K562 (cell line): Measurements from ENCODE around the gene HAT1. TPM values are rescaled to one million over a fixed set of nuclear protein-coding genes. Genes with fewer than 3 reads are reported as not detected.

Experiments
- ATAC-seq: fragments of 200-7000 bp; cut with Tn5 transposase; 3 replicates; pipeline ENCODE4 v1.9.1; 2020; ENCODE audit warnings: moderate library complexity
- BruUV-seq: library from RNA; stranded (reverse); fragments of 400-500 nt; replicated peaks from 2 replicates; lab custom pipeline; 2021; lab: Mats Ljungman, UMichigan
- CTCF ChIA-PET: fragments of 300-600 bp; formaldehyde crosslinking; extraction: SDS; loops from one replicate; lab custom pipeline; 2021; ENCODE audit warnings: low intra/inter-chr PET ratio; lab: Yijun Ruan, JAX
- POLR2A ChIA-PET: fragments of 300-600, 350-650 bp; sonication (Branson Sonifier 250); formaldehyde crosslinking; extraction: SDS; loops from one replicate; lab custom pipeline; 2021; ENCODE audit warnings: antibody characterized with exemption, inconsistent platforms; lab: Yijun Ruan, JAX
- DNase-seq, 4 experiments: peaks; one replicate each; pipeline versions ENCODE4 v3.0.0 to v3.0.0-alpha.2; 2011 to 2018; ENCODE audit warnings: low spot score in 3 of 4, mixed read lengths in 3 of 4; ENCODE audit errors: extremely low read depth in 1 of 4
- FAIRE-seq: peaks from 2 replicates; lab custom pipeline; 2011; peaks lifted over from hg19 to GRCh38; lab: Jason Lieb, UNC
- H2AFZ ChIP-seq: 2 replicates; pipeline ENCODE4 v1.6.0; 2011; ENCODE audit warnings: low read depth, low read length, control low read depth, inconsistent platforms
- H3K27ac ChIP-seq: fragments of 200-600 bp; 3 replicates; pipeline ENCODE4 v1.8.0; 2011; ENCODE audit warnings: low read depth, mild to moderate bottlenecking, control low read depth, inconsistent platforms, low read length, moderate library complexity, mixed read lengths; ENCODE audit errors: extremely low read depth
- H3K27me3 ChIP-seq, 2 experiments: fragments of 300-600 bp in 1 of 2; 2 replicates in 1 of 2; 3 replicates in 1 of 2; pipeline versions ENCODE4 v1.6.0 to v1.8.0; 2011; ENCODE audit warnings: inconsistent platforms in 2 of 2, low read length in 2 of 2, mild to moderate bottlenecking in 1 of 2, mixed read lengths in 1 of 2, moderate library complexity in 1 of 2; ENCODE audit not compliant: control insufficient read depth in 2 of 2, insufficient read depth in 2 of 2
- H3K36me3 ChIP-seq: fragments of 300-600 bp; 3 replicates; pipeline ENCODE4 v1.8.0; 2011; ENCODE audit warnings: mild to moderate bottlenecking, low read length, inconsistent platforms; ENCODE audit not compliant: control insufficient read depth, insufficient read depth
- H3K4me1 ChIP-seq, 2 experiments: fragments of 200-600 bp in 1 of 2; replicated peaks in 1 of 2; 2 replicates in 1 of 2; 3 replicates in 1 of 2; pipeline versions ENCODE4 v1.5.1 to v1.8.0; 2011; ENCODE audit warnings: inconsistent platforms in 2 of 2, low read length in 2 of 2, mild to moderate bottlenecking in 1 of 2, mixed read lengths in 1 of 2, moderate library complexity in 1 of 2; ENCODE audit not compliant: control insufficient read depth in 2 of 2, insufficient read depth in 2 of 2
- H3K4me2 ChIP-seq: 2 replicates; pipeline ENCODE4 v1.6.1; 2011; ENCODE audit warnings: low read length, control low read depth, inconsistent platforms, mixed read lengths; ENCODE audit not compliant: insufficient read depth
- H3K4me3 ChIP-seq: fragments of 200-600 bp; sonication (generic), shearing (Covaris generic); 2 replicates; pipeline ENCODE4 v1.5.1; 2016; ENCODE audit warnings: control low read depth, inconsistent platforms
- H3K79me2 ChIP-seq: fragments of 200-600 bp; 3 replicates; pipeline ENCODE4 v1.8.0; 2011; ENCODE audit warnings: low read length, inconsistent platforms; ENCODE audit not compliant: control insufficient read depth, insufficient read depth
- H3K9ac ChIP-seq, 2 experiments: 2 replicates each; pipeline versions ENCODE4 v1.6.0 to v1.6.1; 2011; ENCODE audit warnings: low read depth in 2 of 2, low read length in 2 of 2, control low read depth in 1 of 2, inconsistent platforms in 1 of 2, mild to moderate bottlenecking in 1 of 2, mixed read lengths in 1 of 2; ENCODE audit not compliant: insufficient read depth in 1 of 2
- H3K9me1 ChIP-seq: one replicate; pipeline ENCODE4 v1.6.0; 2011; ENCODE audit warnings: inconsistent platforms, mild to moderate bottlenecking, low read length, moderate library complexity; ENCODE audit not compliant: control insufficient read depth, insufficient read depth
- H3K9me3 ChIP-seq: replicated peaks from 2 replicates; pipeline ENCODE4 v1.5.1; 2011; ENCODE audit warnings: low read depth, low read length, inconsistent platforms; ENCODE audit not compliant: control insufficient read depth, insufficient read depth
- H4K20me1 ChIP-seq: replicated peaks from 2 replicates; pipeline ENCODE4 v1.6.1; 2011; ENCODE audit warnings: low read length, inconsistent platforms, mixed read lengths; ENCODE audit not compliant: control insufficient read depth, insufficient read depth
- ESRRA ChIP-seq: fragments of 450-650 bp; IDR thresholded peaks from 2 replicates; pipeline ENCODE4 v1.6.1; 2014; ENCODE audit warnings: low read depth, mild to moderate bottlenecking, moderate library complexity, borderline replicate concordance
- FOSL1 ChIP-seq: fragments of 200-800 bp; sonication (Bioruptor generic); conservative IDR thresholded peaks from 2 replicates; pipeline ENCODE4 v1.6.1; 2016; ENCODE audit warnings: missing genetic modification characterization, missing compliant biosample characterization
- HDAC3 ChIP-seq: fragments of 450-650 bp; IDR thresholded peaks from 2 replicates; pipeline ENCODE4 v1.6.1; 2018; ENCODE audit warnings: borderline replicate concordance, mild to moderate bottlenecking, moderate library complexity; ENCODE audit not compliant: partially characterized antibody
- HNRNPLL ChIP-seq: fragments of 200-400 bp; formaldehyde crosslinking; IDR thresholded peaks from 2 replicates; pipeline ENCODE4 v1.6.1; 2017; ENCODE audit warnings: low read length, low read depth, mild to moderate bottlenecking; ENCODE audit not compliant: poor library complexity, severe bottlenecking
- HSF4 ChIP-seq: fragments of 250-450 bp; sonication (Bioruptor Pico); IDR thresholded peaks from 2 replicates; pipeline ENCODE4 v2.1.2; 2022; ENCODE audit warnings: mild to moderate bottlenecking, moderate library complexity, borderline replicate concordance
- L3MBTL2 ChIP-seq: fragments of 450-650 bp; IDR thresholded peaks from 2 replicates; pipeline ENCODE4 v1.6.1; 2016; ENCODE audit warnings: mild to moderate bottlenecking, moderate library complexity
- ZBED1 ChIP-seq: IDR thresholded peaks from 2 replicates; pipeline ENCODE4 v1.6.1; 2014
- ZNF583 ChIP-seq: fragments of 250-450 bp; sonication (Bioruptor Pico); IDR thresholded peaks from 2 replicates; pipeline ENCODE4 v1.4.0; 2020
- WGBS: fragments of 100-300 bp; shearing (Covaris generic); methylation state at CpG from one replicate; pipeline ENCODE4 v1.1.6; 2016; ENCODE audit warnings: low coverage, mixed read lengths; ENCODE audit not compliant: insufficient coverage; ENCODE audit errors: missing lambda C conversion rate; 5-methylcytosine and 5-hydroxymethylcytosine counted together
- in situ Hi-C: fragments of 300-500 bp; cut with MboI; formaldehyde crosslinking; loops from 4 replicates; pipeline ENCODE4 v1.15.0; 2018; ENCODE audit warnings: inconsistent platforms, mixed read lengths
- intact Hi-C: fragments of 100-400 bp; cut with micrococcal nuclease; formaldehyde crosslinking; loops from 2 replicates; pipeline ENCODE4 v1.14.2; 2022
- polyA plus RNA-seq, 8 experiments: library from polyadenylated mRNA; depleted of rRNA in 4 of 8; stranded (reverse) in 5 of 8; unstranded in 3 of 8; fragments of >200 nt; fragmentation: Nextera tagmentation in 2 of 8; fragmentation: Illumina TruSeq in 1 of 8; extraction: Ambion mirVana in 2 of 8; extraction: Trizol in 1 of 8; gene quantifications; 2 replicates each; pipeline versions ENCODE4 v1.2.1 to v1.2.3, GENCODE V29; 2011 to 2014; ENCODE audit warnings: inconsistent platforms in 1 of 8, missing spikeins in 1 of 8
- total RNA-seq, 7 experiments: library from RNA; depleted of rRNA in 6 of 7; stranded (reverse); fragments of >200 nt in 6 of 7; fragmentation: Illumina TruSeq in 2 of 7; extraction: Trizol in 2 of 7; gene quantifications; 2 replicates each; pipeline versions ENCODE4 v1.2.1 to v1.2.3, GENCODE V29; 2011 to 2021; ENCODE audit warnings: low replicate concordance in 1 of 7
- TF ChIP-seq, protein P1 (sequence below): fragments of 250-450 bp; sonication (Bioruptor Pico); IDR thresholded peaks from 2 replicates; pipeline ENCODE4 v1.5.0; 2021; ENCODE audit warnings: mild to moderate bottlenecking, borderline replicate concordance
- TF ChIP-seq, protein P2 (sequence below): sonication (generic); formaldehyde crosslinking; IDR thresholded peaks from 2 replicates; pipeline ENCODE4 v1.8.1; 2023; ENCODE audit warnings: mild to moderate bottlenecking, missing genetic modification reagents
- TF ChIP-seq, protein P3 (sequence below): sonication (generic); IDR thresholded peaks from 2 replicates; pipeline ENCODE4 v1.6.1; 2016

The HAT1 gene
- total and polyA plus RNA-seq, 9 of the 15 experiments (the other 6 are each of a cell fraction or from before 2014, with no cell fraction given) = 125 to 384 (median 244) TPM

DNA sequence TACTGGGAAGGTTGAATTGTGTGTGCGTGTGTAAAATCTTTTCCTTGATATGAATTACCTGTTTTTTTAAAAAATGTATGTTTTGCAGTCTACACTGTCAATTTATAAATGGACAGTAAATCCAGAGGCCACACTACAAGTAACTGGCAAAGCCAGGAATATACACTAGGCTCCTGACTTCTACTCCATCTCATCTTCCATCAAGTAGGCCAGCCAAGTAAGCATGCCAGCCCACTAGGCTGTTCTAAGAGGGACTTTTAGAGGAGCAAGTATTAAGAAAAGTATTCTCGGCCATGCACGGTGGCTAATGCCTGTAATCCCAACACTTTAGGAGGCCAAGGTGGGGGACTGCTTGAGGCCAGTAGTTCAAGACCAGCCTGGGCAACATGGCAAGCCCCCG is 64.5 kb downstream of the HAT1 start (continued):
- no peak for TF ChIP-seq ESRRA
- TF ChIP-seq L3MBTL2 = no peak
- TF ChIP-seq, protein P1, sequence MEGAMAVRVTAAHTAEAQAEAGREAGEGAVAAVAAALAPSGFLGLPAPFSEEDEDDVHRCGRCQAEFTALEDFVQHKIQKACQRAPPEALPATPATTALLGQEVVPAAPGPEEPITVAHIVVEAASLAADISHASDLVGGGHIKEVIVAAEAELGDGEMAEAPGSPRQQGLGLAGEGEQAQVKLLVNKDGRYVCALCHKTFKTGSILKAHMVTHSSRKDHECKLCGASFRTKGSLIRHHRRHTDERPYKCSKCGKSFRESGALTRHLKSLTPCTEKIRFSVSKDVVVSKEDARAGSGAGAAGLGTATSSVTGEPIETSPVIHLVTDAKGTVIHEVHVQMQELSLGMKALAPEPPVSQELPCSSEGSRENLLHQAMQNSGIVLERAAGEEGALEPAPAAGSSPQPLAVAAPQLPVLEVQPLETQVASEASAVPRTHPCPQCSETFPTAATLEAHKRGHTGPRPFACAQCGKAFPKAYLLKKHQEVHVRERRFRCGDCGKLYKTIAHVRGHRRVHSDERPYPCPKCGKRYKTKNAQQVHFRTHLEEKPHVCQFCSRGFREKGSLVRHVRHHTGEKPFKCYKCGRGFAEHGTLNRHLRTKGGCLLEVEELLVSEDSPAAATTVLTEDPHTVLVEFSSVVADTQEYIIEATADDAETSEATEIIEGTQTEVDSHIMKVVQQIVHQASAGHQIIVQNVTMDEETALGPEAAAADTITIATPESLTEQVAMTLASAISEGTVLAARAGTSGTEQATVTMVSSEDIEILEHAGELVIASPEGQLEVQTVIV (CRISPR knock-in tag) = no peak
- TF ChIP-seq HSF4 (CRISPR knock-in tag) = no peak
- no peak for TF ChIP-seq HNRNPLL
- no peak for TF ChIP-seq ZBED1
- TF ChIP-seq ZNF583 (CRISPR knock-in tag) = no peak
- TF ChIP-seq, all 486 proteins: peak for 0

DNA sequence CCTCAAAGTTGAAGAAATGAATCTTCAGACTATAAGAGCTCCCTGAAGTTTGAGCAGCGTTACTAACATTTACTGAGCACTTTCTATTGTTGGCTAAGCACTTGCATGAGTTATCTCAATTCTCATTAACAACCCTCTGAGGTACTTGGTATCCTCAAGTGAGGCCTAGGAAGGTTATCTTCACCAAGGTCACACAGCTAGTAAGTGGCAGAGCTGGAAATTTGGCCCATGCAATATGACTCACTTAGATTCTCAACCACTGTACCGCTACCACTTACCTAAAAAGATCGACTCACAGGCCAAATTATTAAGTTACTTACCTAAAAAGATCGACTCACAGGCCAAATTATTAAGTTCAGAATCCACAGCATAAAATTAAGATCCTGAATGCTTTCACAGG is 68.8 kb downstream of the HAT1 start:
- FAIRE-seq (peak; percentile 64), ATAC-seq (peak; percentile 31), DNase-seq (peak in 1 of 4 experiments; percentile 29)
- H3K27ac ChIP-seq = no peak overlapping the region
- intact Hi-C loops (loop anchor here (10.0 kb wide), 1 partner anchor 286 kb away; no protein-coding TSS in a partner anchor), in situ Hi-C loops (no loop called here)
- no TSS peak for BruUV-seq
- 33% methylated on average over 4 of the region's 4 CpGs for WGBS
- no peak overlapping the region for H3K4me2 ChIP-seq
- no peak overlapping the region for H3K9ac ChIP-seq
- no peaks in the 10 kb centered on the region for H4K20me1 ChIP-seq
- no peaks in the 10 kb centered on the region for H3K79me2 ChIP-seq
- H3K4me3 ChIP-seq = no peak overlapping the region
- peak; percentile 82 for TF ChIP-seq ESRRA
- TF ChIP-seq FOSL1 (tag) = peak; percentile 52
- TF ChIP-seq HDAC3 = no peak
- TF ChIP-seq, protein P2, sequence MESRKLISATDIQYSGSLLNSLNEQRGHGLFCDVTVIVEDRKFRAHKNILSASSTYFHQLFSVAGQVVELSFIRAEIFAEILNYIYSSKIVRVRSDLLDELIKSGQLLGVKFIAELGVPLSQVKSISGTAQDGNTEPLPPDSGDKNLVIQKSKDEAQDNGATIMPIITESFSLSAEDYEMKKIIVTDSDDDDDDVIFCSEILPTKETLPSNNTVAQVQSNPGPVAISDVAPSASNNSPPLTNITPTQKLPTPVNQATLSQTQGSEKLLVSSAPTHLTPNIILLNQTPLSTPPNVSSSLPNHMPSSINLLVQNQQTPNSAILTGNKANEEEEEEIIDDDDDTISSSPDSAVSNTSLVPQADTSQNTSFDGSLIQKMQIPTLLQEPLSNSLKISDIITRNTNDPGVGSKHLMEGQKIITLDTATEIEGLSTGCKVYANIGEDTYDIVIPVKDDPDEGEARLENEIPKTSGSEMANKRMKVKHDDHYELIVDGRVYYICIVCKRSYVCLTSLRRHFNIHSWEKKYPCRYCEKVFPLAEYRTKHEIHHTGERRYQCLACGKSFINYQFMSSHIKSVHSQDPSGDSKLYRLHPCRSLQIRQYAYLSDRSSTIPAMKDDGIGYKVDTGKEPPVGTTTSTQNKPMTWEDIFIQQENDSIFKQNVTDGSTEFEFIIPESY (CRISPR knock-in tag) = peak; percentile 46; the same call in 1 of the 2 replicates
- TF ChIP-seq, protein P3, sequence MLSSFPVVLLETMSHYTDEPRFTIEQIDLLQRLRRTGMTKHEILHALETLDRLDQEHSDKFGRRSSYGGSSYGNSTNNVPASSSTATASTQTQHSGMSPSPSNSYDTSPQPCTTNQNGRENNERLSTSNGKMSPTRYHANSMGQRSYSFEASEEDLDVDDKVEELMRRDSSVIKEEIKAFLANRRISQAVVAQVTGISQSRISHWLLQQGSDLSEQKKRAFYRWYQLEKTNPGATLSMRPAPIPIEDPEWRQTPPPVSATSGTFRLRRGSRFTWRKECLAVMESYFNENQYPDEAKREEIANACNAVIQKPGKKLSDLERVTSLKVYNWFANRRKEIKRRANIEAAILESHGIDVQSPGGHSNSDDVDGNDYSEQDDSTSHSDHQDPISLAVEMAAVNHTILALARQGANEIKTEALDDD = peak; percentile 93
- no peaks in the 10 kb centered on the region for H3K27me3 ChIP-seq
- no peaks in the 10 kb centered on the region for H3K9me3 ChIP-seq
- CTCF ChIA-PET = no interaction called here
- H3K4me1 ChIP-seq = peaks cover 0 to 3% of the 10 kb centered on the region in 2 experiments; a peak in 1 of 5 replicates
- H3K36me3 ChIP-seq = no peaks in the 10 kb centered on the region
- no peaks in the 10 kb centered on the region for H3K9me1 ChIP-seq
- POLR2A ChIA-PET = interaction anchor here (0.9 to 1.4 kb wide), 5 partner anchors 8 to 129 kb away, joined by 4 to 6 read pairs (median 5); partner anchors contain the start of gene METAP1D
- H2AFZ ChIP-seq = peak overlapping the region; percentile 19; the same call in 1 of the 2 replicates
